ENCODE measurements around the gene SEPTIN5.

Gene SEPTIN5

GRCh38 chr22:19750507-19751490 lies 36.5 kb downstream of the SEPTIN5 start:
- peaks cover 18% of the 10 kb centered on the region for H3K27me3 ChIP-seq (ENCODE audit: low read depth, low read length)
- H3K9ac ChIP-seq (ENCODE audit: low read length): no peak overlapping the region
- H3K4me3 ChIP-seq (ENCODE audit: low read length): no peak overlapping the region
- TF ChIP-seq EZH2phosphoT487 (IDR thresholded peaks at IDR 0.05; ENCODE audit: low read depth): no peak
- no peak for TF ChIP-seq CTCF (IDR thresholded peaks at IDR 0.05; ENCODE audit: low read depth, low read length)
- H3K79me2 ChIP-seq (ENCODE audit: low read length): no peaks in the 10 kb centered on the region
- no peak overlapping the region for H3K4me2 ChIP-seq (ENCODE audit: low read length)
- no peaks in the 10 kb centered on the region for H4K20me1 ChIP-seq (ENCODE audit: insufficient read depth, low read length)
- no peak overlapping the region for H2AFZ ChIP-seq (ENCODE audit: low read depth, low read length)
- no peak overlapping the region for H3K27ac ChIP-seq (ENCODE audit: low read length)
- H3K4me1 ChIP-seq (ENCODE audit: low read length): no peaks in the 10 kb centered on the region
- no peaks in the 10 kb centered on the region for H3K9me3 ChIP-seq (ENCODE audit: insufficient read depth, low read length)
- no peaks in the 10 kb centered on the region for H3K36me3 ChIP-seq (replicated peaks; ENCODE audit: low read depth, low read length)

- no peak overlapping the region for H3K4me2 ChIP-seq (ENCODE audit: low read length)
Observed at GRCh38 chr22:19751497-19752245, 37.4 kb downstream of the SEPTIN5 start.

GRCh38 chr22:19753090-19753842 lies 39.0 kb downstream of the SEPTIN5 start:
- Histone ChIP-seq H3K9ac (ENCODE audit: low read length) (no peak overlapping the region), H3K4me1 (ENCODE audit: low read length) (peaks cover 5% of the 10 kb centered on the region), H3K4me2 (ENCODE audit: low read length) (no peak overlapping the region), H4K20me1 (ENCODE audit: insufficient read depth, low read length) (no peaks in the 10 kb centered on the region), H3K79me2 (ENCODE audit: low read length) (no peaks in the 10 kb centered on the region), H2AFZ (ENCODE audit: low read depth, low read length) (no peak overlapping the region), H3K9me3 (ENCODE audit: insufficient read depth, low read length) (no peaks in the 10 kb centered on the region), H3K27me3 (ENCODE audit: low read depth, low read length) (peaks cover 17% of the 10 kb centered on the region), H3K36me3 (replicated peaks; ENCODE audit: low read depth, low read length) (no peaks in the 10 kb centered on the region), H3K4me3 (ENCODE audit: low read length) (no peak overlapping the region), H3K27ac (ENCODE audit: low read length) (no peak overlapping the region)
- TF ChIP-seq CTCF (IDR thresholded peaks at IDR 0.05; ENCODE audit: low read depth, low read length): peak; percentile 29; the same call in 1 of the 2 replicates
- no peak for TF ChIP-seq EZH2phosphoT487 (IDR thresholded peaks at IDR 0.05; ENCODE audit: low read depth)

More at GRCh38 chr22:19751497-19752245, 37.4 kb downstream of the SEPTIN5 start:
- Histone ChIP-seq H2AFZ (ENCODE audit: low read depth, low read length) (no peak overlapping the region), H3K4me3 (ENCODE audit: low read length) (no peak overlapping the region), H3K36me3 (replicated peaks; ENCODE audit: low read depth, low read length) (no peaks in the 10 kb centered on the region), H3K27ac (ENCODE audit: low read length) (no peak overlapping the region), H3K9me3 (ENCODE audit: insufficient read depth, low read length) (no peaks in the 10 kb centered on the region), H3K4me1 (ENCODE audit: low read length) (no peaks in the 10 kb centered on the region), H3K27me3 (ENCODE audit: low read depth, low read length) (peaks cover 18% of the 10 kb centered on the region), H3K9ac (ENCODE audit: low read length) (no peak overlapping the region), H4K20me1 (ENCODE audit: insufficient read depth, low read length) (no peaks in the 10 kb centered on the region), H3K79me2 (ENCODE audit: low read length) (no peaks in the 10 kb centered on the region)
- TF ChIP-seq CTCF (IDR thresholded peaks at IDR 0.05; ENCODE audit: low read depth, low read length) (no peak), EZH2phosphoT487 (IDR thresholded peaks at IDR 0.05; ENCODE audit: low read depth) (no peak)
